HepG2 (cell line): ENCODE results near the gene STK32C. TPM values are rescaled to one million over a fixed set of nuclear protein-coding genes. Genes with fewer than 3 reads are reported as not detected.

ENCODE experiments used
- ARID2 ChIP-seq: sonication (generic); formaldehyde crosslinking; IDR thresholded peaks from 2 replicates; pipeline ENCODE4 v1.8.1; 2022; ENCODE audit warnings: mild to moderate bottlenecking, missing genetic modification reagents, borderline replicate concordance
- HHEX ChIP-seq: IDR thresholded peaks from 2 replicates; pipeline ENCODE4 v1.6.1; 2016; ENCODE audit warnings: control low read depth
- HNF4A ChIP-seq: sonication (generic); formaldehyde crosslinking; IDR thresholded peaks from 2 replicates; pipeline ENCODE4 v1.4.0; 2020; ENCODE audit warnings: missing genetic modification reagents
- IRX3 ChIP-seq: sonication (generic); formaldehyde crosslinking; IDR thresholded peaks from 2 replicates; pipeline ENCODE4 v1.8.1; 2023; ENCODE audit warnings: mild to moderate bottlenecking, low read depth, missing genetic modification reagents, borderline replicate concordance
- JUND ChIP-seq: sonication (generic); formaldehyde crosslinking; IDR thresholded peaks from 2 replicates; pipeline ENCODE4 v1.8.0; 2022; ENCODE audit warnings: mild to moderate bottlenecking, missing genetic modification reagents
- KDM6A ChIP-seq: IDR thresholded peaks from 2 replicates; pipeline ENCODE4 v1.6.1; 2016; ENCODE audit warnings: low read depth
- MAX ChIP-seq: IDR thresholded peaks from 2 replicates; pipeline ENCODE4 v1.6.1; 2012; ENCODE audit warnings: inconsistent platforms
- MEIS1 ChIP-seq: sonication (generic); formaldehyde crosslinking; IDR thresholded peaks from 2 replicates; pipeline ENCODE4 v1.9.0; 2021; ENCODE audit warnings: mild to moderate bottlenecking, missing genetic modification reagents, moderate library complexity, borderline replicate concordance
- MIXL1 ChIP-seq: IDR thresholded peaks from 2 replicates; pipeline ENCODE4 v1.6.1; 2016
- TBP ChIP-seq: sonication (generic); formaldehyde crosslinking; IDR thresholded peaks from 2 replicates; pipeline ENCODE4 v1.5.0; 2020; ENCODE audit warnings: missing genetic modification reagents
- TBX2 ChIP-seq: sonication (generic); formaldehyde crosslinking; IDR thresholded peaks from 2 replicates; pipeline ENCODE4 v1.5.0; 2020; ENCODE audit warnings: missing genetic modification reagents, mild to moderate bottlenecking, borderline replicate concordance
- ZMYM4 ChIP-seq: sonication (generic); formaldehyde crosslinking; IDR thresholded peaks from 2 replicates; pipeline ENCODE4 v1.8.1; 2023; ENCODE audit warnings: mild to moderate bottlenecking, missing genetic modification reagents
- ZNF589 ChIP-seq: sonication (generic); formaldehyde crosslinking; conservative IDR thresholded peaks from 2 replicates; pipeline ENCODE4 v1.8.0; 2022; ENCODE audit warnings: mild to moderate bottlenecking, moderate library complexity, missing genetic modification reagents
- polyA plus RNA-seq, 8 experiments: library from polyadenylated mRNA; depleted of rRNA in 3 of 8; stranded (reverse) in 7 of 8; unstranded in 1 of 8; fragments of >200 nt; fragmentation: Illumina TruSeq in 4 of 8; extraction: Trizol in 4 of 8; gene quantifications; 2 replicates each; pipeline versions ENCODE4 v1.2.1 to v1.2.3, GENCODE V29; 2011 to 2016; ENCODE audit warnings: low read depth in 4 of 8, missing spikeins in 1 of 8, mixed read lengths in 1 of 8; ENCODE audit not compliant: insufficient read depth in 1 of 8
- total RNA-seq, 5 experiments: library from RNA; depleted of rRNA; stranded (reverse); fragments of >200 nt; fragmentation: Illumina TruSeq; extraction: Trizol; gene quantifications; 2 replicates each; pipeline ENCODE4 v1.2.3, GENCODE V29; 2016; ENCODE audit warnings: low read depth in 1 of 5
- TF ChIP-seq, protein P1 (sequence below): sonication (generic); formaldehyde crosslinking; IDR thresholded peaks from 2 replicates; pipeline ENCODE4 v1.5.0; 2020; ENCODE audit warnings: mild to moderate bottlenecking, missing genetic modification reagents, borderline replicate concordance
- TF ChIP-seq, protein P2 (sequence below): sonication (generic); formaldehyde crosslinking; IDR thresholded peaks from 2 replicates; pipeline ENCODE4 v1.8.0; 2022; ENCODE audit warnings: missing genetic modification reagents, mild to moderate bottlenecking, inconsistent platforms, borderline replicate concordance
- TF ChIP-seq, protein P3 (sequence below): sonication (generic); formaldehyde crosslinking; IDR thresholded peaks from 2 replicates; pipeline ENCODE4 v1.8.1; 2023; ENCODE audit warnings: mild to moderate bottlenecking, missing genetic modification reagents
- TF ChIP-seq, protein P4 (sequence below): sonication (generic); formaldehyde crosslinking; IDR thresholded peaks from 2 replicates; pipeline ENCODE4 v1.8.1; 2023; ENCODE audit warnings: mild to moderate bottlenecking, moderate library complexity, missing genetic modification reagents

Gene STK32C
- total and polyA plus RNA-seq, 2 of the 13 experiments (the other 11 are each of a cell fraction or from before 2014, with no cell fraction given) = 10.9 to 19.4 TPM

- TF ChIP-seq, protein P1, sequence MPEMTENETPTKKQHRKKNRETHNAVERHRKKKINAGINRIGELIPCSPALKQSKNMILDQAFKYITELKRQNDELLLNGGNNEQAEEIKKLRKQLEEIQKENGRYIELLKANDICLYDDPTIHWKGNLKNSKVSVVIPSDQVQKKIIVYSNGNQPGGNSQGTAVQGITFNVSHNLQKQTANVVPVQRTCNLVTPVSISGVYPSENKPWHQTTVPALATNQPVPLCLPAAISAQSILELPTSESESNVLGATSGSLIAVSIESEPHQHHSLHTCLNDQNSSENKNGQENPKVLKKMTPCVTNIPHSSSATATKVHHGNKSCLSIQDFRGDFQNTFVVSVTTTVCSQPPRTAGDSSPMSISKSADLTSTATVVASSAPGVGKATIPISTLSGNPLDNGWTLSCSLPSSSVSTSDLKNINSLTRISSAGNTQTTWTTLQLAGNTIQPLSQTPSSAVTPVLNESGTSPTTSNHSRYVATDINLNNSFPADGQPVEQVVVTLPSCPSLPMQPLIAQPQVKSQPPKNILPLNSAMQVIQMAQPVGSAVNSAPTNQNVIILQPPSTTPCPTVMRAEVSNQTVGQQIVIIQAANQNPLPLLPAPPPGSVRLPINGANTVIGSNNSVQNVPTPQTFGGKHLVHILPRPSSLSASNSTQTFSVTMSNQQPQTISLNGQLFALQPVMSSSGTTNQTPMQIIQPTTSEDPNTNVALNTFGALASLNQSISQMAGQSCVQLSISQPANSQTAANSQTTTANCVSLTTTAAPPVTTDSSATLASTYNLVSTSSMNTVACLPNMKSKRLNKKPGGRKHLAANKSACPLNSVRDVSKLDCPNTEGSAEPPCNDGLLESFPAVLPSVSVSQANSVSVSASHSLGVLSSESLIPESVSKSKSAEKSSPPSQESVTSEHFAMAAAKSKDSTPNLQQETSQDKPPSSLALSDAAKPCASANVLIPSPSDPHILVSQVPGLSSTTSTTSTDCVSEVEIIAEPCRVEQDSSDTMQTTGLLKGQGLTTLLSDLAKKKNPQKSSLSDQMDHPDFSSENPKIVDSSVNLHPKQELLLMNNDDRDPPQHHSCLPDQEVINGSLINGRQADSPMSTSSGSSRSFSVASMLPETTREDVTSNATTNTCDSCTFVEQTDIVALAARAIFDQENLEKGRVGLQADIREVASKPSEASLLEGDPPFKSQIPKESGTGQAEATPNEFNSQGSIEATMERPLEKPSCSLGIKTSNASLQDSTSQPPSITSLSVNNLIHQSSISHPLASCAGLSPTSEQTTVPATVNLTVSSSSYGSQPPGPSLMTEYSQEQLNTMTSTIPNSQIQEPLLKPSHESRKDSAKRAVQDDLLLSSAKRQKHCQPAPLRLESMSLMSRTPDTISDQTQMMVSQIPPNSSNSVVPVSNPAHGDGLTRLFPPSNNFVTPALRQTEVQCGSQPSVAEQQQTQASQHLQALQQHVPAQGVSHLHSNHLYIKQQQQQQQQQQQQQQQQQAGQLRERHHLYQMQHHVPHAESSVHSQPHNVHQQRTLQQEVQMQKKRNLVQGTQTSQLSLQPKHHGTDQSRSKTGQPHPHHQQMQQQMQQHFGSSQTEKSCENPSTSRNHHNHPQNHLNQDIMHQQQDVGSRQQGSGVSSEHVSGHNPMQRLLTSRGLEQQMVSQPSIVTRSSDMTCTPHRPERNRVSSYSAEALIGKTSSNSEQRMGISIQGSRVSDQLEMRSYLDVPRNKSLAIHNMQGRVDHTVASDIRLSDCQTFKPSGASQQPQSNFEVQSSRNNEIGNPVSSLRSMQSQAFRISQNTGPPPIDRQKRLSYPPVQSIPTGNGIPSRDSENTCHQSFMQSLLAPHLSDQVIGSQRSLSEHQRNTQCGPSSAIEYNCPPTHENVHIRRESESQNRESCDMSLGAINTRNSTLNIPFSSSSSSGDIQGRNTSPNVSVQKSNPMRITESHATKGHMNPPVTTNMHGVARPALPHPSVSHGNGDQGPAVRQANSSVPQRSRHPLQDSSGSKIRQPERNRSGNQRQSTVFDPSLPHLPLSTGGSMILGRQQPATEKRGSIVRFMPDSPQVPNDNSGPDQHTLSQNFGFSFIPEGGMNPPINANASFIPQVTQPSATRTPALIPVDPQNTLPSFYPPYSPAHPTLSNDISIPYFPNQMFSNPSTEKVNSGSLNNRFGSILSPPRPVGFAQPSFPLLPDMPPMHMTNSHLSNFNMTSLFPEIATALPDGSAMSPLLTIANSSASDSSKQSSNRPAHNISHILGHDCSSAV (CRISPR knock-in tag) = no peak
- TF ChIP-seq ZNF589 (CRISPR knock-in tag) = 0 out of 2 replicates have a peak, but pooled peaks have one; percentile 40
- TF ChIP-seq ZMYM4 (CRISPR knock-in tag) = peak; percentile 79
- no peak for TF ChIP-seq MIXL1 (CRISPR knock-in tag)
- peak; percentile 75 for TF ChIP-seq TBX2 (CRISPR knock-in tag)
- TF ChIP-seq HNF4A = no peak
- TF ChIP-seq HHEX (CRISPR knock-in tag) = no peak
- TF ChIP-seq, protein P2, sequence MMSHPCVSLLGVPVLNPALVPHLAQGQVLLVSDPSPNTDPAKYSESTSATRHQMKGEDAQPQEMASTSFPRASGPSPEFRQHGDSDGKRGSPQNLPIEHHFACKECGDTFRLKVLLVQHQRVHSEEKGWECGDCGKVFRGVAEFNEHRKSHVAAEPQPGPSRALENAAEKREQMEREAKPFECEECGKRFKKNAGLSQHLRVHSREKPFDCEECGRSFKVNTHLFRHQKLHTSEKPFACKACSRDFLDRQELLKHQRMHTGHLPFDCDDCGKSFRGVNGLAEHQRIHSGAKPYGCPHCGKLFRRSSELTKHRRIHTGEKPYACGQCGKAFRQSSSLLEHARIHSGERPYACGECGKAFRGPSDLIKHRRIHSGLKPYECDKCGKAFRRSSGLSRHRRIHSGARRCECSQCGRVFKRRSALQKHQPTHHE (CRISPR knock-in tag) = 0 out of 2 replicates have a peak, but pooled peaks have one; percentile 62
- no peak for TF ChIP-seq JUND (CRISPR knock-in tag)
- TF ChIP-seq MAX = peak; percentile 69
- TF ChIP-seq MEIS1 (CRISPR knock-in tag) = peak; percentile 74; the same call in 1 of the 2 replicates
- no peak for TF ChIP-seq IRX3
- TF ChIP-seq TBP (CRISPR knock-in tag) = no peak
- TF ChIP-seq, protein P3, sequence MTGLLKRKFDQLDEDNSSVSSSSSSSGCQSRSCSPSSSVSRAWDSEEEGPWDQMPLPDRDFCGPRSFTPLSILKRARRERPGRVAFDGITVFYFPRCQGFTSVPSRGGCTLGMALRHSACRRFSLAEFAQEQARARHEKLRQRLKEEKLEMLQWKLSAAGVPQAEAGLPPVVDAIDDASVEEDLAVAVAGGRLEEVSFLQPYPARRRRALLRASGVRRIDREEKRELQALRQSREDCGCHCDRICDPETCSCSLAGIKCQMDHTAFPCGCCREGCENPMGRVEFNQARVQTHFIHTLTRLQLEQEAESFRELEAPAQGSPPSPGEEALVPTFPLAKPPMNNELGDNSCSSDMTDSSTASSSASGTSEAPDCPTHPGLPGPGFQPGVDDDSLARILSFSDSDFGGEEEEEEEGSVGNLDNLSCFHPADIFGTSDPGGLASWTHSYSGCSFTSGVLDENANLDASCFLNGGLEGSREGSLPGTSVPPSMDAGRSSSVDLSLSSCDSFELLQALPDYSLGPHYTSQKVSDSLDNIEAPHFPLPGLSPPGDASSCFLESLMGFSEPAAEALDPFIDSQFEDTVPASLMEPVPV (CRISPR knock-in tag) = no peak
- no peak for TF ChIP-seq ARID2 (CRISPR knock-in tag)
- TF ChIP-seq KDM6A (CRISPR knock-in tag) = no peak
- TF ChIP-seq, protein P4, sequence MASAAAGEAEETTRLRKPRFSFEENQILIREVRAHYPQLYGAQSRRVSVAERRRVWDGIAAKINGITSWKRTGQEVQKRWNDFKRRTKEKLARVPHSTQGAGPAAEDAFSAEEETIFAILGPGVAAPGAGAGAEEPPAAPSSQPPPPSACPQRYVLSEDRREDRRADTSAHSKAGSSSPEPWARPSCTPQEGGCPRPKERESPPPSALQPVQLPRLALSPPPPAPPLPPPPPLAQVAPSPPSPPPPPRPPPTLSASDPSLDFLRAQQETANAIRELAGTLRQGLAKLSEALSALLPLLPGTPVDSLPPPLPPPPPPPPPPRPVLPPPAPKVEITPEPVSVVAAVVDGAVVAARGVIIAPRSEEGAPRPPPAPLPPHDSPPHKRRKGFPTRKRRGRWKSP (CRISPR knock-in tag) = no peak; the same call in 1 of the 2 replicates
Measured at GRCh38 chr10:132331601-132332432, 24.1 kb upstream of the STK32C start, which contains the start of gene LRRC27 (continued).
